Ishikawa (cell line): Measurements from ENCODE around the gene ARHGEF40.
A peak's percentile ranks its signal among the peaks of the same experiment; 100 is the strongest.

Source experiments
- CEBPB ChIP-seq: IDR thresholded peaks from 2 replicates; pipeline ENCODE4 v1.6.1; 2012
- CREB1 ChIP-seq: IDR thresholded peaks from 2 replicates; pipeline ENCODE4 v1.6.1; 2012; ENCODE audit warnings: low read depth
- EGR1 ChIP-seq: IDR thresholded peaks from 2 replicates; pipeline ENCODE4 v1.6.1; 2012
- EP300 ChIP-seq: IDR thresholded peaks from 2 replicates; pipeline ENCODE4 v1.6.1; 2012; ENCODE audit warnings: borderline replicate concordance
- TAF1 ChIP-seq: IDR thresholded peaks from 2 replicates; pipeline ENCODE4 v1.6.1; 2012; ENCODE audit warnings: low read depth, mild to moderate bottlenecking
- TEAD4 ChIP-seq: IDR thresholded peaks from 2 replicates; pipeline ENCODE4 v1.6.1; 2012
- YY1 ChIP-seq: IDR thresholded peaks from 2 replicates; pipeline ENCODE4 v1.6.1; 2012; ENCODE audit warnings: low read depth
- ZBTB7A ChIP-seq: IDR thresholded peaks from 2 replicates; pipeline ENCODE4 v1.6.1; 2012; ENCODE audit warnings: low read depth
- TF ChIP-seq, protein P1 (sequence below): IDR thresholded peaks from 2 replicates; pipeline ENCODE4 v1.6.1; 2012; ENCODE audit warnings: low read depth, mild to moderate bottlenecking

DNA sequence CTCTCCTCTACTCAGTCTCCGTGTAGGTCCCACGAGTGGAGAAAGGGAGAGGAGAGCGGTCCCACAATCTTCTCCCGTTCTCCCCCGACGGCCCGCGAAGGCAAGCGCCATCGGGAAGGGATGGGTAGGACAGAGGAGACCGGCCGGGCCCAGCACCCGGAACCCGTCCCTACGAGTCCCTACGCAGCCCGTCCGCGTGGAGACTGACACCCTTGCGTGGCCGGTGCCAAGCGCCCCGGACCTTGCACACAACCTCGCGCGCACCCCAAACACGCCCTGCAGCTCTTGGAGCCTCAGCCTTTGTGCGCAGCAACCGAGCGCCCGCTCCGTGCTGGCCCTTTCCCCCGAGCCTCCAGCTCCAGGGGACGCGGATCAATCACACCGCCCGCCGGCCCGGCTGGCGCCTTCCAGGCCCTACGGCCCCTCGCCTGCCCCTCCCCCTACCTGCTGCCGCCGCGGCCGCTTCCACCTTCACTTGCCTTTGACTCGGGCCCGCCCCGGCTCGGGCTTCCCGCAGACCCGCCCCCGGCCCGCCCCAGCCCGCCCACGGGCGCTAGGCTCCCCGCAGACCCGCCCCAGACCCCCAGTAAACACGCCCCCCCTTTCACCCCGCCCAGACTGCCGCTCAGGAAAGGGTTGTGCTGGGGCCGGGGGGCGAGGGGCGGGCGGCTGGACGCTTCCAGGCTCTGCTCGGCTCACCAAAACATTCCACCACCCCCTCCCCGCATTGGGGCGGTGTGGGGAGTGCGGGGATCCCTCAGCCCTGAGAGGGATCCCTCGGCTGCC is 45.3 kb upstream of the ARHGEF40 start, which contains the start of gene NDRG2:
- TF ChIP-seq EGR1: peak; percentile 42; the same call in 1 of the 2 replicates
- 0 out of 2 replicates have a peak, but pooled peaks have one; percentile 38 for TF ChIP-seq ZBTB7A
- no peak for TF ChIP-seq CEBPB
- no peak for TF ChIP-seq CREB1
- TF ChIP-seq YY1: no peak
- peak; percentile 37; the same call in 1 of the 2 replicates for TF ChIP-seq TAF1
- TF ChIP-seq EP300: peak; percentile 39; the same call in 1 of the 2 replicates
- TF ChIP-seq TEAD4: no peak
- TF ChIP-seq, protein P1, sequence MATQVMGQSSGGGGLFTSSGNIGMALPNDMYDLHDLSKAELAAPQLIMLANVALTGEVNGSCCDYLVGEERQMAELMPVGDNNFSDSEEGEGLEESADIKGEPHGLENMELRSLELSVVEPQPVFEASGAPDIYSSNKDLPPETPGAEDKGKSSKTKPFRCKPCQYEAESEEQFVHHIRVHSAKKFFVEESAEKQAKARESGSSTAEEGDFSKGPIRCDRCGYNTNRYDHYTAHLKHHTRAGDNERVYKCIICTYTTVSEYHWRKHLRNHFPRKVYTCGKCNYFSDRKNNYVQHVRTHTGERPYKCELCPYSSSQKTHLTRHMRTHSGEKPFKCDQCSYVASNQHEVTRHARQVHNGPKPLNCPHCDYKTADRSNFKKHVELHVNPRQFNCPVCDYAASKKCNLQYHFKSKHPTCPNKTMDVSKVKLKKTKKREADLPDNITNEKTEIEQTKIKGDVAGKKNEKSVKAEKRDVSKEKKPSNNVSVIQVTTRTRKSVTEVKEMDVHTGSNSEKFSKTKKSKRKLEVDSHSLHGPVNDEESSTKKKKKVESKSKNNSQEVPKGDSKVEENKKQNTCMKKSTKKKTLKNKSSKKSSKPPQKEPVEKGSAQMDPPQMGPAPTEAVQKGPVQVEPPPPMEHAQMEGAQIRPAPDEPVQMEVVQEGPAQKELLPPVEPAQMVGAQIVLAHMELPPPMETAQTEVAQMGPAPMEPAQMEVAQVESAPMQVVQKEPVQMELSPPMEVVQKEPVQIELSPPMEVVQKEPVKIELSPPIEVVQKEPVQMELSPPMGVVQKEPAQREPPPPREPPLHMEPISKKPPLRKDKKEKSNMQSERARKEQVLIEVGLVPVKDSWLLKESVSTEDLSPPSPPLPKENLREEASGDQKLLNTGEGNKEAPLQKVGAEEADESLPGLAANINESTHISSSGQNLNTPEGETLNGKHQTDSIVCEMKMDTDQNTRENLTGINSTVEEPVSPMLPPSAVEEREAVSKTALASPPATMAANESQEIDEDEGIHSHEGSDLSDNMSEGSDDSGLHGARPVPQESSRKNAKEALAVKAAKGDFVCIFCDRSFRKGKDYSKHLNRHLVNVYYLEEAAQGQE: no peak
